K562 (cell line): ENCODE measurements around the gene ACTN4. TPM values are rescaled to one million over a fixed set of nuclear protein-coding genes. Genes with fewer than 3 reads are reported as not detected.

Source experiments
- ATAC-seq: fragments of 200-7000 bp; cut with Tn5 transposase; 3 replicates; pipeline ENCODE4 v1.9.1; 2020; ENCODE audit warnings: moderate library complexity
- BruUV-seq: library from RNA; stranded (reverse); fragments of 400-500 nt; replicated peaks from 2 replicates; lab custom pipeline; 2021; lab: Mats Ljungman, UMichigan
- CTCF ChIA-PET: fragments of 300-600 bp; formaldehyde crosslinking; extraction: SDS; loops from one replicate; lab custom pipeline; 2021; ENCODE audit warnings: low intra/inter-chr PET ratio; lab: Yijun Ruan, JAX
- POLR2A ChIA-PET: fragments of 300-600, 350-650 bp; sonication (Branson Sonifier 250); formaldehyde crosslinking; extraction: SDS; loops from one replicate; lab custom pipeline; 2021; ENCODE audit warnings: antibody characterized with exemption, inconsistent platforms; lab: Yijun Ruan, JAX
- DNase-seq, 4 experiments: peaks; one replicate each; pipeline versions ENCODE4 v3.0.0 to v3.0.0-alpha.2; 2011 to 2018; ENCODE audit warnings: low spot score in 3 of 4, mixed read lengths in 3 of 4; ENCODE audit errors: extremely low read depth in 1 of 4
- FAIRE-seq: peaks from 2 replicates; lab custom pipeline; 2011; peaks lifted over from hg19 to GRCh38; lab: Jason Lieb, UNC
- H2AFZ ChIP-seq: 2 replicates; pipeline ENCODE4 v1.6.0; 2011; ENCODE audit warnings: low read depth, low read length, control low read depth, inconsistent platforms
- H3K27ac ChIP-seq: fragments of 200-600 bp; 3 replicates; pipeline ENCODE4 v1.8.0; 2011; ENCODE audit warnings: low read depth, mild to moderate bottlenecking, control low read depth, inconsistent platforms, low read length, moderate library complexity, mixed read lengths; ENCODE audit errors: extremely low read depth
- H3K27me3 ChIP-seq, 2 experiments: fragments of 300-600 bp in 1 of 2; 2 replicates in 1 of 2; 3 replicates in 1 of 2; pipeline versions ENCODE4 v1.6.0 to v1.8.0; 2011; ENCODE audit warnings: inconsistent platforms in 2 of 2, low read length in 2 of 2, mild to moderate bottlenecking in 1 of 2, mixed read lengths in 1 of 2, moderate library complexity in 1 of 2; ENCODE audit not compliant: control insufficient read depth in 2 of 2, insufficient read depth in 2 of 2
- H3K36me3 ChIP-seq: fragments of 300-600 bp; 3 replicates; pipeline ENCODE4 v1.8.0; 2011; ENCODE audit warnings: mild to moderate bottlenecking, low read length, inconsistent platforms; ENCODE audit not compliant: control insufficient read depth, insufficient read depth
- H3K4me1 ChIP-seq, 2 experiments: fragments of 200-600 bp in 1 of 2; replicated peaks in 1 of 2; 2 replicates in 1 of 2; 3 replicates in 1 of 2; pipeline versions ENCODE4 v1.5.1 to v1.8.0; 2011; ENCODE audit warnings: inconsistent platforms in 2 of 2, low read length in 2 of 2, mild to moderate bottlenecking in 1 of 2, mixed read lengths in 1 of 2, moderate library complexity in 1 of 2; ENCODE audit not compliant: control insufficient read depth in 2 of 2, insufficient read depth in 2 of 2
- H3K4me2 ChIP-seq: 2 replicates; pipeline ENCODE4 v1.6.1; 2011; ENCODE audit warnings: low read length, control low read depth, inconsistent platforms, mixed read lengths; ENCODE audit not compliant: insufficient read depth
- H3K4me3 ChIP-seq: fragments of 200-600 bp; sonication (generic), shearing (Covaris generic); 2 replicates; pipeline ENCODE4 v1.5.1; 2016; ENCODE audit warnings: control low read depth, inconsistent platforms
- H3K79me2 ChIP-seq: fragments of 200-600 bp; 3 replicates; pipeline ENCODE4 v1.8.0; 2011; ENCODE audit warnings: low read length, inconsistent platforms; ENCODE audit not compliant: control insufficient read depth, insufficient read depth
- H3K9ac ChIP-seq, 2 experiments: 2 replicates each; pipeline versions ENCODE4 v1.6.0 to v1.6.1; 2011; ENCODE audit warnings: low read depth in 2 of 2, low read length in 2 of 2, control low read depth in 1 of 2, inconsistent platforms in 1 of 2, mild to moderate bottlenecking in 1 of 2, mixed read lengths in 1 of 2; ENCODE audit not compliant: insufficient read depth in 1 of 2
- H3K9me1 ChIP-seq: one replicate; pipeline ENCODE4 v1.6.0; 2011; ENCODE audit warnings: inconsistent platforms, mild to moderate bottlenecking, low read length, moderate library complexity; ENCODE audit not compliant: control insufficient read depth, insufficient read depth
- H3K9me3 ChIP-seq: replicated peaks from 2 replicates; pipeline ENCODE4 v1.5.1; 2011; ENCODE audit warnings: low read depth, low read length, inconsistent platforms; ENCODE audit not compliant: control insufficient read depth, insufficient read depth
- H4K20me1 ChIP-seq: replicated peaks from 2 replicates; pipeline ENCODE4 v1.6.1; 2011; ENCODE audit warnings: low read length, inconsistent platforms, mixed read lengths; ENCODE audit not compliant: control insufficient read depth, insufficient read depth
- EP400 ChIP-seq: fragments of 450-650 bp; IDR thresholded peaks from 2 replicates; pipeline ENCODE4 v1.6.1; 2017; ENCODE audit warnings: antibody characterized with exemption, mild to moderate bottlenecking, moderate library complexity
- ERF ChIP-seq: fragments of 450-650 bp; formaldehyde crosslinking; IDR thresholded peaks from 2 replicates; pipeline ENCODE4 v1.4.0; 2020; ENCODE audit warnings: mild to moderate bottlenecking, mixed read lengths
- FOXK1 ChIP-seq: sonication (generic); formaldehyde crosslinking; IDR thresholded peaks from 2 replicates; pipeline ENCODE4 v1.8.0; 2022; ENCODE audit warnings: missing genetic modification reagents, mild to moderate bottlenecking, borderline replicate concordance
- FOXK2 ChIP-seq, 2 experiments: fragments of 450-650 bp; IDR thresholded peaks in 1 of 2; conservative IDR thresholded peaks in 1 of 2; 2 replicates each; pipeline ENCODE4 v1.6.1; 2016; ENCODE audit warnings: low read depth in 2 of 2, mild to moderate bottlenecking in 1 of 2
- GABPB2 ChIP-seq: fragments of 250-450 bp; sonication (Bioruptor Pico); conservative IDR thresholded peaks from 2 replicates; pipeline ENCODE4 v1.5.1; 2021; ENCODE audit warnings: mild to moderate bottlenecking
- GATAD2A ChIP-seq: fragments of 450-650 bp; IDR thresholded peaks from 2 replicates; pipeline ENCODE4 v1.6.1; 2017
- GATAD2B ChIP-seq: fragments of 450-650 bp; IDR thresholded peaks from 2 replicates; pipeline ENCODE4 v1.6.1; 2017; ENCODE audit warnings: mild to moderate bottlenecking, borderline replicate concordance
- GTF2E2 ChIP-seq: fragments of 200-800 bp; sonication (Bioruptor generic); IDR thresholded peaks from 2 replicates; pipeline ENCODE4 v1.6.1; 2016; ENCODE audit warnings: missing genetic modification characterization, missing compliant biosample characterization
- HMBOX1 ChIP-seq: sonication (generic); IDR thresholded peaks from 2 replicates; pipeline ENCODE4 v1.6.1; 2016
- KHSRP ChIP-seq: fragments of 450-650 bp; IDR thresholded peaks from 2 replicates; pipeline ENCODE4 v1.6.1; 2017
- NFIX ChIP-seq: fragments of 250-450 bp; sonication (Bioruptor Pico); IDR thresholded peaks from 2 replicates; pipeline ENCODE4 v1.4.0; 2020; ENCODE audit warnings: low read depth, mild to moderate bottlenecking, moderate library complexity
- THRAP3 ChIP-seq: fragments of 450-650 bp; IDR thresholded peaks from 2 replicates; pipeline ENCODE4 v1.6.1; 2016; ENCODE audit warnings: mild to moderate bottlenecking, inconsistent platforms, borderline replicate concordance
- ZKSCAN8 ChIP-seq: fragments of 200-800 bp; sonication (Bioruptor generic); IDR thresholded peaks from 2 replicates; pipeline ENCODE4 v1.6.1; 2016; ENCODE audit warnings: missing genetic modification characterization, missing compliant biosample characterization
- ZZZ3 ChIP-seq: fragments of 450-650 bp; IDR thresholded peaks from 2 replicates; pipeline ENCODE4 v1.6.1; 2016; ENCODE audit warnings: antibody characterized with exemption, mild to moderate bottlenecking, moderate library complexity
- WGBS: fragments of 100-300 bp; shearing (Covaris generic); methylation state at CpG from one replicate; pipeline ENCODE4 v1.1.6; 2016; ENCODE audit warnings: low coverage, mixed read lengths; ENCODE audit not compliant: insufficient coverage; ENCODE audit errors: missing lambda C conversion rate; 5-methylcytosine and 5-hydroxymethylcytosine counted together
- in situ Hi-C: fragments of 300-500 bp; cut with MboI; formaldehyde crosslinking; loops from 4 replicates; pipeline ENCODE4 v1.15.0; 2018; ENCODE audit warnings: inconsistent platforms, mixed read lengths
- intact Hi-C: fragments of 100-400 bp; cut with micrococcal nuclease; formaldehyde crosslinking; loops from 2 replicates; pipeline ENCODE4 v1.14.2; 2022
- polyA plus RNA-seq, 8 experiments: library from polyadenylated mRNA; depleted of rRNA in 4 of 8; stranded (reverse) in 5 of 8; unstranded in 3 of 8; fragments of >200 nt; fragmentation: Nextera tagmentation in 2 of 8; fragmentation: Illumina TruSeq in 1 of 8; extraction: Ambion mirVana in 2 of 8; extraction: Trizol in 1 of 8; gene quantifications; 2 replicates each; pipeline versions ENCODE4 v1.2.1 to v1.2.3, GENCODE V29; 2011 to 2014; ENCODE audit warnings: inconsistent platforms in 1 of 8, missing spikeins in 1 of 8
- total RNA-seq, 7 experiments: library from RNA; depleted of rRNA in 6 of 7; stranded (reverse); fragments of >200 nt in 6 of 7; fragmentation: Illumina TruSeq in 2 of 7; extraction: Trizol in 2 of 7; gene quantifications; 2 replicates each; pipeline versions ENCODE4 v1.2.1 to v1.2.3, GENCODE V29; 2011 to 2021; ENCODE audit warnings: low replicate concordance in 1 of 7
- TF ChIP-seq, protein P1 (sequence below): IDR thresholded peaks from 2 replicates; pipeline ENCODE4 v1.6.1; 2011; ENCODE audit warnings: borderline replicate concordance, low read depth, mild to moderate bottlenecking, moderate library complexity, low read length; ENCODE audit not compliant: insufficient read depth, poor library complexity, severe bottlenecking
- TF ChIP-seq, protein P2 (sequence below): sonication (generic); formaldehyde crosslinking; IDR thresholded peaks from 2 replicates; pipeline ENCODE4 v1.8.1; 2023; ENCODE audit warnings: mild to moderate bottlenecking, missing genetic modification reagents
- TF ChIP-seq, protein P3 (sequence below), 2 experiments: fragments of 450-650 bp; conservative IDR thresholded peaks; 2 replicates each; pipeline ENCODE4 v1.6.1; 2017; ENCODE audit warnings: mild to moderate bottlenecking in 2 of 2, moderate library complexity in 2 of 2

The ACTN4 gene
- total and polyA plus RNA-seq, 9 of the 15 experiments (the other 6 are each of a cell fraction or from before 2014, with no cell fraction given), result 3.1 to 385 (median 125) TPM

DNA sequence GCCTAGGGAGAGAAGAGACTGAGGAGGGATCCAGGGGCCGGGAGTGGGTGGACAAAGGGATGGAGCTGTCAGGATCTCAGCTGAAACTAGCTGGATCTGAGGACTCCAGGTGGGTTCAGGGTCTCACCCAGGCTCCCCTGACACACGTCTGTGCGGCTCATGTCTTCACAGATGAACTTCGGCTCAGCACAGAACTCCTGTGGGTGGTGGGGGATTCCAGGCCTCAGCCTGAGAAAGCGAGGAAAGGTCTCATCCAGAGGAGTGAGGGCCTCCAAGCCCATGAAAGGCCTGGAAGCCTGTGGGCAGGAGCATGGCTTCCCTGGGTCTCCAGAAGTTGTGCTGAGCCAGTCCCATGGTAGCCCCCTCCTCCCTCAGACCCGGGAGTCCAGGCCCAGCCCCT, 95.5 kb downstream of the ACTN4 start:
- no TSS peak for BruUV-seq
- DNase-seq (no peak), FAIRE-seq (no peak), ATAC-seq (no peak)
- no peaks in the 10 kb centered on the region for H4K20me1 ChIP-seq
- no peak overlapping the region for H3K4me2 ChIP-seq
- in situ Hi-C loops, result no loop called here
- CTCF ChIA-PET, result no interaction called here
- no peaks in the 10 kb centered on the region for H3K79me2 ChIP-seq
- H3K27ac ChIP-seq, result no peak overlapping the region
- WGBS, result 85% methylated on average over 6 of the region's 6 CpGs
- no peaks in the 10 kb centered on the region for H3K9me3 ChIP-seq
- H3K27me3 ChIP-seq, result no peaks in the 10 kb centered on the region
- H3K4me1 ChIP-seq, result peaks cover 13 to 33% of the 10 kb centered on the region in 2 experiments; a peak in 4 of 5 replicates
- H2AFZ ChIP-seq, result no peak overlapping the region
- no peaks in the 10 kb centered on the region for H3K36me3 ChIP-seq
- intact Hi-C loops, result no loop called here
- H3K9ac ChIP-seq, result no peak overlapping the region
- POLR2A ChIA-PET, result interaction anchor here (0.7 to 1.5 kb wide), 2 partner anchors 106 to 132 kb away, joined by 3 to 5 read pairs; no protein-coding TSS in a partner anchor
- no peaks in the 10 kb centered on the region for H3K9me1 ChIP-seq
- no peak overlapping the region for H3K4me3 ChIP-seq
- TF ChIP-seq, protein P1, sequence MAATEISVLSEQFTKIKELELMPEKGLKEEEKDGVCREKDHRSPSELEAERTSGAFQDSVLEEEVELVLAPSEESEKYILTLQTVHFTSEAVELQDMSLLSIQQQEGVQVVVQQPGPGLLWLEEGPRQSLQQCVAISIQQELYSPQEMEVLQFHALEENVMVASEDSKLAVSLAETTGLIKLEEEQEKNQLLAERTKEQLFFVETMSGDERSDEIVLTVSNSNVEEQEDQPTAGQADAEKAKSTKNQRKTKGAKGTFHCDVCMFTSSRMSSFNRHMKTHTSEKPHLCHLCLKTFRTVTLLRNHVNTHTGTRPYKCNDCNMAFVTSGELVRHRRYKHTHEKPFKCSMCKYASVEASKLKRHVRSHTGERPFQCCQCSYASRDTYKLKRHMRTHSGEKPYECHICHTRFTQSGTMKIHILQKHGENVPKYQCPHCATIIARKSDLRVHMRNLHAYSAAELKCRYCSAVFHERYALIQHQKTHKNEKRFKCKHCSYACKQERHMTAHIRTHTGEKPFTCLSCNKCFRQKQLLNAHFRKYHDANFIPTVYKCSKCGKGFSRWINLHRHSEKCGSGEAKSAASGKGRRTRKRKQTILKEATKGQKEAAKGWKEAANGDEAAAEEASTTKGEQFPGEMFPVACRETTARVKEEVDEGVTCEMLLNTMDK, result no peak
- TF ChIP-seq FOXK1 (CRISPR knock-in tag) (no peak), GTF2E2 (tag) (no peak), ERF (CRISPR knock-in tag) (no peak), ZZZ3 (no peak), HMBOX1 (no peak), ZKSCAN8 (CRISPR knock-in tag) (no peak), FOXK2 (conservative IDR thresholded peaks at IDR 0.05 in 1 of 2, IDR thresholded peaks at IDR 0.05 in 1 of 2; ENCODE audit: low read depth in 2 of 2) (no peak), GATAD2B (no peak), GATAD2A (no peak), KHSRP (no peak), THRAP3 (no peak), EP400 (no peak), GABPB2 (CRISPR knock-in tag) (no peak), NFIX (no peak)
- TF ChIP-seq, protein P2, sequence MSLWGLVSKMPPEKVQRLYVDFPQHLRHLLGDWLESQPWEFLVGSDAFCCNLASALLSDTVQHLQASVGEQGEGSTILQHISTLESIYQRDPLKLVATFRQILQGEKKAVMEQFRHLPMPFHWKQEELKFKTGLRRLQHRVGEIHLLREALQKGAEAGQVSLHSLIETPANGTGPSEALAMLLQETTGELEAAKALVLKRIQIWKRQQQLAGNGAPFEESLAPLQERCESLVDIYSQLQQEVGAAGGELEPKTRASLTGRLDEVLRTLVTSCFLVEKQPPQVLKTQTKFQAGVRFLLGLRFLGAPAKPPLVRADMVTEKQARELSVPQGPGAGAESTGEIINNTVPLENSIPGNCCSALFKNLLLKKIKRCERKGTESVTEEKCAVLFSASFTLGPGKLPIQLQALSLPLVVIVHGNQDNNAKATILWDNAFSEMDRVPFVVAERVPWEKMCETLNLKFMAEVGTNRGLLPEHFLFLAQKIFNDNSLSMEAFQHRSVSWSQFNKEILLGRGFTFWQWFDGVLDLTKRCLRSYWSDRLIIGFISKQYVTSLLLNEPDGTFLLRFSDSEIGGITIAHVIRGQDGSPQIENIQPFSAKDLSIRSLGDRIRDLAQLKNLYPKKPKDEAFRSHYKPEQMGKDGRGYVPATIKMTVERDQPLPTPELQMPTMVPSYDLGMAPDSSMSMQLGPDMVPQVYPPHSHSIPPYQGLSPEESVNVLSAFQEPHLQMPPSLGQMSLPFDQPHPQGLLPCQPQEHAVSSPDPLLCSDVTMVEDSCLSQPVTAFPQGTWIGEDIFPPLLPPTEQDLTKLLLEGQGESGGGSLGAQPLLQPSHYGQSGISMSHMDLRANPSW (CRISPR knock-in tag), result no peak
- TF ChIP-seq, protein P3, sequence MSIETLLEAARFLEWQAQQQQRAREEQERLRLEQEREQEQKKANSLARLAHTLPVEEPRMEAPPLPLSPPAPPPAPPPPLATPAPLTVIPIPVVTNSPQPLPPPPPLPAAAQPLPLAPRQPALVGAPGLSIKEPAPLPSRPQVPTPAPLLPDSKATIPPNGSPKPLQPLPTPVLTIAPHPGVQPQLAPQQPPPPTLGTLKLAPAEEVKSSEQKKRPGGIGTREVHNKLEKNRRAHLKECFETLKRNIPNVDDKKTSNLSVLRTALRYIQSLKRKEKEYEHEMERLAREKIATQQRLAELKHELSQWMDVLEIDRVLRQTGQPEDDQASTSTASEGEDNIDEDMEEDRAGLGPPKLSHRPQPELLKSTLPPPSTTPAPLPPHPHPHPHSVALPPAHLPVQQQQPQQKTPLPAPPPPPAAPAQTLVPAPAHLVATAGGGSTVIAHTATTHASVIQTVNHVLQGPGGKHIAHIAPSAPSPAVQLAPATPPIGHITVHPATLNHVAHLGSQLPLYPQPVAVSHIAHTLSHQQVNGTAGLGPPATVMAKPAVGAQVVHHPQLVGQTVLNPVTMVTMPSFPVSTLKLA (conservative IDR thresholded peaks at IDR 0.05), result no peak
